ENCODE results near the gene IDE. TPM values are rescaled to one million over a fixed set of nuclear protein-coding genes. Genes with fewer than 3 reads are reported as not detected.

IDE gene
- total and polyA plus RNA-seq, 2 donors (not counting 3 experiments of a cell fraction or from before 2014, with no cell fraction given), result 10.7 to 52.6 TPM

DNA sequence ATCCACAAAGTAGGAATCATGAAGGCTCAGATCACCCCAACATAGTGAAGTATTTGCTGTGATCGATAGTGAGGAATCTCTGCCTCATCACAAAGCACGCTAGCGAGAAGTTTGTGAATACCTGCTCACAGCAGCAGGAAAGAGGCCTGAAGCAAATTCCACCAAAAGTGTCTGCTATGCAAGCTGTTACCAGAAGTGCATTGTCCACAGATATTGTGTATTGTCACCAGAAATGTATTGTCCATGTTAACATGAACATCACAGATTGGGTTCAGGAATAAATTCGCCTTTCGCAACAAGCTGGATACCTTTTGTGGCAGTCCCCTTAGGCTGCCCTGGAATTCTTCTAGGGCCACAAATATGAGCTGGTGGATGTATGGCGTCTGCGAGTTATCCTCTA lies 155.0 kb downstream of the IDE start:
- Histone ChIP-seq H3K27ac (ENCODE audit: insufficient read depth, low read depth, low read length) (no peak overlapping the region), H3K4me2 (ENCODE audit: insufficient read depth, low read length) (no peak overlapping the region), H3K36me3 (ENCODE audit: control insufficient read depth in 2 of 2, extremely low read depth in 1 of 2, insufficient read depth in 2 of 2, low read length in 2 of 2) (no peaks in the 10 kb centered on the region), H3K9me1 (replicated peaks; ENCODE audit: control insufficient read depth, extremely low read depth, insufficient read depth, low read length) (no peaks in the 10 kb centered on the region), H4K20me1 (replicated peaks; ENCODE audit: control insufficient read depth, extremely low read depth, insufficient read depth, low read length) (no peaks in the 10 kb centered on the region), H3K4me3 (replicated peaks in 1 of 3; ENCODE audit: insufficient read depth in 1 of 3, low read depth in 1 of 3, low read length in 3 of 3) (no peak overlapping the region), H3K9ac (replicated peaks; ENCODE audit: extremely low read depth, insufficient read depth, low read length) (no peak overlapping the region), H3K79me2 (ENCODE audit: control insufficient read depth, insufficient read depth, low read length) (no peaks in the 10 kb centered on the region), H3K4me1 (ENCODE audit: control insufficient read depth, extremely low read depth, insufficient read depth, low read length) (peaks cover 4% of the 10 kb centered on the region), H3K27me3 (ENCODE audit: control insufficient read depth in 2 of 2, insufficient read depth in 2 of 2, low read length in 2 of 2) (peaks cover 2 to 3% of the 10 kb centered on the region in 2 experiments), H2AFZ (ENCODE audit: low read depth, low read length) (no peak overlapping the region), H3K9me3 (replicated peaks; ENCODE audit: control insufficient read depth, insufficient read depth, low read length) (no peaks in the 10 kb centered on the region)
- CTCF ChIA-PET, result interaction anchor here (2.7 kb wide), 1 partner anchor 331 kb away, joined by 21 read pairs; no protein-coding TSS in a partner anchor
- POLR2A ChIA-PET, result interaction anchor here (0.5 kb wide), 1 partner anchor 163 kb away, joined by 3 read pairs; no protein-coding TSS in a partner anchor
- FAIRE-seq, result no peak
- no peak for TF ChIP-seq GATA2 (IDR thresholded peaks at IDR 0.05; ENCODE audit: insufficient read depth, insufficient read length, low read depth, low read length)
- TF ChIP-seq JUN (IDR thresholded peaks at IDR 0.05; ENCODE audit: borderline replicate concordance, insufficient read depth, insufficient read length, low read depth), result no peak
- no TSS peak for BruUV-seq (replicated peaks)
- dilution Hi-C loops (cut with MboI; ENCODE audit: extremely low pct_ligation_motif_present, low sequenced_read_pairs) (no loop called here), intact Hi-C loops (cut with micrococcal nuclease) (no loop called here)
- no peak for DNase-seq (ENCODE audit: low read depth, low spot score)

DNA sequence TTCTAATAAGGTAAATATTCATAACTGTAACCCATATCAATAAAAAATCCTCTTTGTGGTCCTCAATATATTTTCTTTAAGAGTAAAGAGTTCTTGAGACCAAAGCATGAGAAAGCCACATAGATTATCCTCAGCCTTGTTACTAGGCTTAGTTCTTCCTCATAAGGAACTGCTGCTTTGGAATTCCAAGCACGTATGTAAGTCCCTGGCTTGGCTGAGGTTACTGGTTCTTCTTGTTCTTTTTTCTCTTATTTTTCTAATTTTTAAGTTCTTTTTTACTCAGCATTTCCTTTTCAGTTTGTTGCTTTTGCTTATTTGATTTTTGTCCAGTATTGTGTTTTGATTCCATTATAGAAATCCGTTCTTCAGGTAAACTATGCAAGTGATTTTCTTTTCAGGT lies 155.7 kb downstream of the IDE start:
- CTCF ChIA-PET, result no interaction called here

More for the DNA sequence above, 155.7 kb downstream of the IDE start:
- H3K4me3 ChIP-seq (replicated peaks in 1 of 3; ENCODE audit: insufficient read depth in 1 of 3, low read depth in 1 of 3, low read length in 3 of 3), result no peak overlapping the region
- peaks cover 4% of the 10 kb centered on the region for H3K4me1 ChIP-seq (ENCODE audit: control insufficient read depth, extremely low read depth, insufficient read depth, low read length)
- H3K36me3 ChIP-seq (ENCODE audit: control insufficient read depth in 2 of 2, extremely low read depth in 1 of 2, insufficient read depth in 2 of 2, low read length in 2 of 2), result no peaks in the 10 kb centered on the region
- FAIRE-seq (no peak), DNase-seq (ENCODE audit: low read depth, low spot score) (no peak)
- no peaks in the 10 kb centered on the region for H4K20me1 ChIP-seq (replicated peaks; ENCODE audit: control insufficient read depth, extremely low read depth, insufficient read depth, low read length)
- H3K9ac ChIP-seq (replicated peaks; ENCODE audit: extremely low read depth, insufficient read depth, low read length), result no peak overlapping the region
- POLR2A ChIA-PET, result no interaction called here
- H2AFZ ChIP-seq (ENCODE audit: low read depth, low read length), result no peak overlapping the region
- H3K9me1 ChIP-seq (replicated peaks; ENCODE audit: control insufficient read depth, extremely low read depth, insufficient read depth, low read length), result no peaks in the 10 kb centered on the region
- TF ChIP-seq MYC (IDR thresholded peaks at IDR 0.05; ENCODE audit: low read depth, low read length) (no peak), FOS (IDR thresholded peaks at IDR 0.05; ENCODE audit: borderline replicate concordance, insufficient read depth, low read length) (no peak)
- TF ChIP-seq, protein P1, sequence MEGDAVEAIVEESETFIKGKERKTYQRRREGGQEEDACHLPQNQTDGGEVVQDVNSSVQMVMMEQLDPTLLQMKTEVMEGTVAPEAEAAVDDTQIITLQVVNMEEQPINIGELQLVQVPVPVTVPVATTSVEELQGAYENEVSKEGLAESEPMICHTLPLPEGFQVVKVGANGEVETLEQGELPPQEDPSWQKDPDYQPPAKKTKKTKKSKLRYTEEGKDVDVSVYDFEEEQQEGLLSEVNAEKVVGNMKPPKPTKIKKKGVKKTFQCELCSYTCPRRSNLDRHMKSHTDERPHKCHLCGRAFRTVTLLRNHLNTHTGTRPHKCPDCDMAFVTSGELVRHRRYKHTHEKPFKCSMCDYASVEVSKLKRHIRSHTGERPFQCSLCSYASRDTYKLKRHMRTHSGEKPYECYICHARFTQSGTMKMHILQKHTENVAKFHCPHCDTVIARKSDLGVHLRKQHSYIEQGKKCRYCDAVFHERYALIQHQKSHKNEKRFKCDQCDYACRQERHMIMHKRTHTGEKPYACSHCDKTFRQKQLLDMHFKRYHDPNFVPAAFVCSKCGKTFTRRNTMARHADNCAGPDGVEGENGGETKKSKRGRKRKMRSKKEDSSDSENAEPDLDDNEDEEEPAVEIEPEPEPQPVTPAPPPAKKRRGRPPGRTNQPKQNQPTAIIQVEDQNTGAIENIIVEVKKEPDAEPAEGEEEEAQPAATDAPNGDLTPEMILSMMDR (IDR thresholded peaks at IDR 0.05; ENCODE audit: extremely low read depth in 1 of 2, insufficient read depth in 1 of 2, low read depth in 1 of 2, low read length in 2 of 2), result no peak
- no TSS peak for BruUV-seq (replicated peaks)
- no peak overlapping the region for H3K4me2 ChIP-seq (ENCODE audit: insufficient read depth, low read length)
- no peaks in the 10 kb centered on the region for H3K9me3 ChIP-seq (replicated peaks; ENCODE audit: control insufficient read depth, insufficient read depth, low read length)
- no peaks in the 10 kb centered on the region for H3K79me2 ChIP-seq (ENCODE audit: control insufficient read depth, insufficient read depth, low read length)
- peaks cover 2 to 3% of the 10 kb centered on the region in 2 experiments for H3K27me3 ChIP-seq (ENCODE audit: control insufficient read depth in 2 of 2, insufficient read depth in 2 of 2, low read length in 2 of 2)
- no peak overlapping the region for H3K27ac ChIP-seq (ENCODE audit: insufficient read depth, low read depth, low read length)
- dilution Hi-C loops (cut with MboI; ENCODE audit: extremely low pct_ligation_motif_present, low sequenced_read_pairs) (no loop called here), intact Hi-C loops (cut with micrococcal nuclease) (no loop called here)
